ENCODE results near the gene IRF4. TPM values are rescaled to one million over a fixed set of nuclear protein-coding genes. Genes with fewer than 3 reads are reported as not detected.

The IRF4 gene
- total RNA-seq, 1 donor from 2014 or later: not detected

DNA sequence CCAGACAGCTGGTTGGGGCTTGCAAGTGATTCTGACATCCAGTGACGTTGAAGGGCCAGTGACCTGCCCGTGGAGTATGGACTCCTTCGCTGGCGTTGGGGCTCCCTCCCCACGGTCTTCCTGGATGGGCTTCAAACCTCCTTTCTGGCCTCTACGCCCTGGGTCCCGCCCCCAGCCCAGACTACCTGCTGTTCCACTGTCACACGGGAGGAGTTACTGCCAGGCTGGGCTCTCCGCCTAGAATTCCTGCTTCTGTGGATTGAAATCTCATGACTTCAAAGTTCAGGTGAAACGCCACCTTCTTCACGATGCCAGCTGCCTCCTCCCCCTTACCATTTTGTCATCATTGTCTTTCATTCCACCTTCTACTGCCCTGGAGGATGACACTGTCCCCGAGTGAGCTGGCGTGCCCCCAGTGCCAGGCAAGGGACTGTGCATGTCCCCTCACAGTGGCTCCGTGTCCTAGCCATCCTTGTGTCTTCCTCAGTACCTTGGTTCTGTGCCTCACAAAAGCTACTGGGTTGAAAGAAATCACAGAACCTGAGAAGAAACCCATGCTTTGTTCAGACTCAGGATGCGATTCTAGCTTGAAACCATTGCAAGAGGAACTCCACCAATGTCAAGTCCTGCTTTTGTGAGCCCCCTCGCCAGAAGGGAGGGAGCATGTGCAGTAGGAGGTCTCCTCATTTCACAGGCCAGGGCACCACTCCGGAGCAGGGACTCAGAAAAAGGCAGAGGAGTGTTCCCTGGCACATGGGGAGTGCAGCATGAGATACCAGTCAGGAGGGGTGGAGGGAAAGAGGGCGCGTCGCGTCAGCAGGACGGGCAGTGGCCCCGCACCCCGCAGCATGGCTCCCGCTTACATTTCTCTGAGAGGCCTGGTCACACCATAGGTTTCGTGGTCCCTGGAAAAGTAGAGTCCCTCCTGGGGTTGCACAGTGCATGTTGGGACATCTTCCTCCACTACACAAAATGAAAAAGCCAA lies 11.0 kb upstream of the IRF4 start:
- H3K4me1 Mint-ChIP-seq (ENCODE audit: unreplicated experiment): no peaks in the 10 kb centered on the region
- peaks cover 3% of the 10 kb centered on the region for H3K9me3 Mint-ChIP-seq (ENCODE audit: unreplicated experiment)
- peaks cover 23% of the 10 kb centered on the region for H3K27me3 Mint-ChIP-seq (ENCODE audit: unreplicated experiment)
- TF ChIP-seq, protein P1, sequence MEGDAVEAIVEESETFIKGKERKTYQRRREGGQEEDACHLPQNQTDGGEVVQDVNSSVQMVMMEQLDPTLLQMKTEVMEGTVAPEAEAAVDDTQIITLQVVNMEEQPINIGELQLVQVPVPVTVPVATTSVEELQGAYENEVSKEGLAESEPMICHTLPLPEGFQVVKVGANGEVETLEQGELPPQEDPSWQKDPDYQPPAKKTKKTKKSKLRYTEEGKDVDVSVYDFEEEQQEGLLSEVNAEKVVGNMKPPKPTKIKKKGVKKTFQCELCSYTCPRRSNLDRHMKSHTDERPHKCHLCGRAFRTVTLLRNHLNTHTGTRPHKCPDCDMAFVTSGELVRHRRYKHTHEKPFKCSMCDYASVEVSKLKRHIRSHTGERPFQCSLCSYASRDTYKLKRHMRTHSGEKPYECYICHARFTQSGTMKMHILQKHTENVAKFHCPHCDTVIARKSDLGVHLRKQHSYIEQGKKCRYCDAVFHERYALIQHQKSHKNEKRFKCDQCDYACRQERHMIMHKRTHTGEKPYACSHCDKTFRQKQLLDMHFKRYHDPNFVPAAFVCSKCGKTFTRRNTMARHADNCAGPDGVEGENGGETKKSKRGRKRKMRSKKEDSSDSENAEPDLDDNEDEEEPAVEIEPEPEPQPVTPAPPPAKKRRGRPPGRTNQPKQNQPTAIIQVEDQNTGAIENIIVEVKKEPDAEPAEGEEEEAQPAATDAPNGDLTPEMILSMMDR (IDR thresholded peaks at IDR 0.05): no peak
- no peaks in the 10 kb centered on the region for H3K36me3 Mint-ChIP-seq (ENCODE audit: unreplicated experiment)
- no peak overlapping the region for H3K27ac Mint-ChIP-seq (ENCODE audit: unreplicated experiment)
- no peak overlapping the region for H3K4me3 Mint-ChIP-seq (ENCODE audit: unreplicated experiment)
- DNase-seq (ENCODE audit: extremely low spot score, unreplicated experiment): peak; percentile 86

DNA sequence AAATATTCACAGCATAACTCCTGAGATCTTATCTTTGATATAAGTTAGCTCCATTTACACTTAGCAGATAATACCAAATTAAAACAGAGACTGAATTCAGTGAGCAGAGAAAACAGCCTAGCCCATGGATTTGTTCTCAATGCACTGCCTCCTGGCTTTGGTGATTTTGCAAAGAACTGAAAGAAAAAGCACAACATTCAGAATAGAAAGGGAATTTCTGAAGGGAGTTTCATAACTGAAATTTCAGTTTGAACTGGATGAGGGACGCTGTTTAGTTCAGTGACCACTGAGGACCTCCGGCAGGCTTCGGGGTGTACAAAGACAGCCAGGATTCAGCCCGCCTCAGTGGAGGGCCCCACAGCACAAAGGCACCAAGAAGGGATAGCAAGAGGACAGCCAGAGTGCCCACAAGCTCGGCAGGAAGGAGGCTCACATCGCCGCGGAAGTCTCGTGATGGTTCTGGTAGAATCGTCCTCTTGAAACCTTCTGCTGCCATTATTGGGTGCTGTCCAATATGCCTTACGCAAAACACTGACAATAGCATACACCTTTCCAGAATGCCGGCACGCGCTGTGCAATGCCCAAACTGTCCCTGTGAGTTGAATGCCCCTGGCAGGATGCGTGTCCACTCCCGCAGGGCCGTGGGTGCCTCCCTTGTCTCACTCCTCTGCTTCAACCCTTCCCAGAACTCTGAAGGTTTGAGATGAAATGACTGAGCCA lies 9.7 kb upstream of the IRF4 start:
- no peaks in the 10 kb centered on the region for H3K4me1 Mint-ChIP-seq (ENCODE audit: unreplicated experiment)
- no peaks in the 10 kb centered on the region for H3K36me3 Mint-ChIP-seq (ENCODE audit: unreplicated experiment)
- peak; percentile 86 for DNase-seq (ENCODE audit: extremely low spot score, unreplicated experiment)
- H3K27me3 Mint-ChIP-seq (ENCODE audit: unreplicated experiment): peaks cover 30% of the 10 kb centered on the region
- H3K9me3 Mint-ChIP-seq (ENCODE audit: unreplicated experiment): no peaks in the 10 kb centered on the region
- TF ChIP-seq, protein P1 (IDR thresholded peaks at IDR 0.05): no peak
- H3K27ac Mint-ChIP-seq (ENCODE audit: unreplicated experiment): no peak overlapping the region
- H3K4me3 Mint-ChIP-seq (ENCODE audit: unreplicated experiment): no peak overlapping the region

DNA sequence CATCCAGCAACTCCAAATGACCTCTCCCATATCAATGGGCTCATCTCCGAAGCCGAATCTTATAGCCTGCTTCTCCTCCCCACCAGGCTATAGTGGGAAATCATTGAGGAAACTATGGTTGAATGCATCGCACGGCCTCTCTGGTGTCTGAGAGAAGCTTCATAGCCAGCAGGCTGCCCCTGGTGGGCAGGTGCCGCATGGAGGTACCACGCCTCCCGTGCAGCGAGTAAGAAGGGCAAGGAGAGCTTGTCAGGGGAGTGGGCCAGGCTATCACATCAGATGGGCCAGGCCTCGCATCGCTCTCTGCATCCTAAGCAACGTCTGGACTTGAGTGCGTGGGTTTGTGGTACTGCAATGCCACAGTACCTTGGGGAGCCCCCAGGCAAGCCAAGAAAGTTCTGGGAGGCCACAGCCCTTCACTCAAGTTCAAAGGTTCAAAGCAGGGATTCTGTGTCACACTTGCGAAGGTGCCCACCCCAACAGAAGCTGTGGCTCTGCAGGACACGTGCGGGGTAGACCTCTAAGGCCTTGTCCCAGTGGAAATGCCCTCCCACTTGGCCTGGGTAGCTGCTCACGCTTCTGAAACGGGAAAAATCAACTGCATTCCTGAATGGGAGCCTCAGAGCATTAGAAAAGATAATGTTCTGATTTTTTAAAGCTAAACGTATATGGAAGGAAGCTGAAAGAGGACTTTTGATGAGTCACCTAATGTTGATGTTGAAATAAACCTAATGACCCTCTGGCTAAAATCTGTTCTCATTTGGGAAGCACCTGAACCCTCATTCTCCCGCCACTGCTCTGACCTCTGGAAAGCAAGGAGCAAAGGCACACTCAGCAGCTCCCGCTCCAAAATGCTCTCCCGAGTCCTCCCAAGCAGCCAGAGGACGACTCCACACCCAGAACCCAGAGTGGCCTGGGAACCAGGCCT lies 8.4 kb upstream of the IRF4 start:
- no peaks in the 10 kb centered on the region for H3K36me3 Mint-ChIP-seq (ENCODE audit: unreplicated experiment)
- no peaks in the 10 kb centered on the region for H3K9me3 Mint-ChIP-seq (ENCODE audit: unreplicated experiment)
- H3K4me1 Mint-ChIP-seq (ENCODE audit: unreplicated experiment): no peaks in the 10 kb centered on the region
- peaks cover 38% of the 10 kb centered on the region for H3K27me3 Mint-ChIP-seq (ENCODE audit: unreplicated experiment)
- TF ChIP-seq, protein P1 (IDR thresholded peaks at IDR 0.05): no peak
- no peak for DNase-seq (ENCODE audit: extremely low spot score, unreplicated experiment)
- H3K27ac Mint-ChIP-seq (ENCODE audit: unreplicated experiment): no peak overlapping the region
- H3K4me3 Mint-ChIP-seq (ENCODE audit: unreplicated experiment): no peak overlapping the region

DNA sequence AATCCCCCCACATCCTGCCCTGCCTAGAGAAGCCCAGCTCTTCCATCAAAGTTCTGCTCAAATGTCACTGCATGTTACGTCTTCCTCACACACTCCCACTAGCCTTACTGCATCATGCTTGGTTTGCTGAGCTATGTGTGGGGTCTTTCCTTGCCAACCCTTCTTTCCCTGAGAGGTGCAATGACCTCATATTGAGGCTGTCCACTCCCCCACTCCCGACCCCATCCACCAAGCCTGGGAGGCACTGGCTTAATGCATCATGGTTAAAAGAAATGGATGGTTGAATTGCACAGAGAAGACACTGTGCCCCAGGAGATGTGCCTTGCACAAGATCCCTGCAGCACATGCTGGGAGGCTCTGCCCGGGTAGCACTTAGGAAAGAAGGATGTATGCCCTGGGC lies 7.7 kb upstream of the IRF4 start:
- H3K27me3 Mint-ChIP-seq (ENCODE audit: unreplicated experiment): peaks cover 44% of the 10 kb centered on the region
- no peak overlapping the region for H3K4me3 Mint-ChIP-seq (ENCODE audit: unreplicated experiment)
- no peak overlapping the region for H3K27ac Mint-ChIP-seq (ENCODE audit: unreplicated experiment)
- TF ChIP-seq, protein P1 (IDR thresholded peaks at IDR 0.05): no peak
- no peaks in the 10 kb centered on the region for H3K36me3 Mint-ChIP-seq (ENCODE audit: unreplicated experiment)
- H3K9me3 Mint-ChIP-seq (ENCODE audit: unreplicated experiment): no peaks in the 10 kb centered on the region
- no peak for DNase-seq (ENCODE audit: extremely low spot score, unreplicated experiment)
- H3K4me1 Mint-ChIP-seq (ENCODE audit: unreplicated experiment): no peaks in the 10 kb centered on the region
